GM12874 (cell line): ENCODE results near the gene NSG2.
A peak's percentile ranks its signal among the peaks of the same experiment; 100 is the strongest.

Experiments used
- TF ChIP-seq, protein P1 (sequence below): IDR thresholded peaks from 2 replicates; pipeline ENCODE4 v1.5.1; 2011; ENCODE audit warnings: low read depth, mild to moderate bottlenecking, control low read depth, low read length, moderate library complexity; ENCODE audit not compliant: insufficient read depth

Gene NSG2

GRCh38 chr5:174047472-174048099 is 2.1 kb downstream of the NSG2 start:
- TF ChIP-seq, protein P1, sequence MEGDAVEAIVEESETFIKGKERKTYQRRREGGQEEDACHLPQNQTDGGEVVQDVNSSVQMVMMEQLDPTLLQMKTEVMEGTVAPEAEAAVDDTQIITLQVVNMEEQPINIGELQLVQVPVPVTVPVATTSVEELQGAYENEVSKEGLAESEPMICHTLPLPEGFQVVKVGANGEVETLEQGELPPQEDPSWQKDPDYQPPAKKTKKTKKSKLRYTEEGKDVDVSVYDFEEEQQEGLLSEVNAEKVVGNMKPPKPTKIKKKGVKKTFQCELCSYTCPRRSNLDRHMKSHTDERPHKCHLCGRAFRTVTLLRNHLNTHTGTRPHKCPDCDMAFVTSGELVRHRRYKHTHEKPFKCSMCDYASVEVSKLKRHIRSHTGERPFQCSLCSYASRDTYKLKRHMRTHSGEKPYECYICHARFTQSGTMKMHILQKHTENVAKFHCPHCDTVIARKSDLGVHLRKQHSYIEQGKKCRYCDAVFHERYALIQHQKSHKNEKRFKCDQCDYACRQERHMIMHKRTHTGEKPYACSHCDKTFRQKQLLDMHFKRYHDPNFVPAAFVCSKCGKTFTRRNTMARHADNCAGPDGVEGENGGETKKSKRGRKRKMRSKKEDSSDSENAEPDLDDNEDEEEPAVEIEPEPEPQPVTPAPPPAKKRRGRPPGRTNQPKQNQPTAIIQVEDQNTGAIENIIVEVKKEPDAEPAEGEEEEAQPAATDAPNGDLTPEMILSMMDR, result no peak

GRCh38 chr5:174052636-174053035 is 7.1 kb downstream of the NSG2 start:
- TF ChIP-seq, protein P1, result no peak

DNA sequence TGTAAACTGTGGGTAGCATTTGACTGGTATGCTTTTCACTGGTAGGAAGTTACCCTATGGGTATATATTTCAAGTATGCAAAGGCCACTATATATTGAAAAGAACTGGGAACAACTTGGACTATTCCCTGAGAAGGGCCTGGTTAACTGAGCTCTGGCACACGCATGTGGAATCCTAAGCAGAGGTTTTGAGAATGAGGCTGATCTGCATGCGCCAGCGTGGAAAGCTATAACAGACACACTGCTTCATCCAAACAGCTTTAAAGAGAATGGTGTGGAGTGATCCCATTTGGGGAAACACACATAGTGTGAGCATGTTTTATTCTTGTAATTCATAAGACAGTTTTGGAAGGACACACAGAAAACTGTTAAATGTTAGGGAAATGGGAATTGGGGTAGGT is 8.4 kb downstream of the NSG2 start:
- TF ChIP-seq, protein P1, result no peak

DNA sequence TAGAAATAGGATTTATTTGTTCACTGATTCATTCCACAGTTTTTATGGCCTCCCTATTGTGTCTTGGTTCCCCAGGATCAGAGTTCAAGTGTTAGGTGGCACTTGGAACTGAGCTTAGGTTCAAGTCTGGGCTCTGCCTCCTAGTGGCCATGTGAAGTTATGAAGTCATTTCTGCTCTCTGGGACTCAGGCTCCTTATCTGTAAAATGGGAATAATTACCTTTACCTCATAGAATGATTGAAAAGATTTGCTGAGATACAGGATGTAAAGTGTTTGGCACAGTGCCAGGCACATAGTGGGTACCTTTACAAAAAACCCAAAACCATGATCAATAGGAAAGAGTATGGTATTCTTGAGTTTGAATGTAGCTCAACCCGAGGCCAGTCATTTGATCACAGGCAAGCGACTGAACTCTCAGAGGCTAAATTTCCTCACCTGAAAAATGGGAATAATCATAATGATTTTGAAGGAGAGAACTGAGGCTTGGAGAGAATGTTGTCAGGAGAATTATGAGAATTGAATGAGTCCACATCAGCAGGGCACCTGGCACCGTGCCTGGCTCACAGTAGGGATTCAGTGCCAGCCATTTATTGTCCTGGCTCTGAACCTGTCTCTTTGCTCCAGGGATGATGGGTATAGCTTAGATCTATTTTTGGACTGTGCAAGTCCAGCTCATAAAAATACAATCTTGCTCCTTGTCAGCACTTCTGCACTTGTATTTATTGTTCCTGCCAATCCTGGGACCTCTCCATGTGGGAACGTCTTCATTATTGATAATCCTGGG is 10.8 kb downstream of the NSG2 start:
- TF ChIP-seq, protein P1, result peak; percentile 59; the same call in 1 of the 2 replicates

GRCh38 chr5:174057206-174057605 is 11.7 kb downstream of the NSG2 start:
- TF ChIP-seq, protein P1, result no peak

GRCh38 chr5:174058433-174059122 is 13.1 kb downstream of the NSG2 start:
- TF ChIP-seq, protein P1, result no peak

DNA sequence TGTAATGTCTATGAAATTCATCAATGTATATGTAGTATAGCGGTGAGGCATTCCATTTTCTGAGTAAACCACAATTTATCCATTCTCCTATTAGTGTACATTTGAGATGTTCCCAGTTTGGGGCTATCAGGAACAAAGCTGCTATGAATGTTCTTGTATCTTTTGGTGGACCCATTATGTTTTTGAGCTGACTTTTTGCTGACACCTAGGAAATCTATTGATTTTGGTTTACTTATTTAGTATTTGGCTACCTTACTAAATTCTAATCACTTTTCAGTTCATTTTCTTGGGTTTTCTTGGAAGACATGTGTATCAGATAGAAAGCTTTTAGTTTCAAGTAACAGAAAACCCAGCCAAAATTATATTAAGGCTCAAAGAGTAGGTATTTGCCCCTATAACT is 13.7 kb downstream of the NSG2 start:
- TF ChIP-seq, protein P1, result no peak
